ENCODE measurements around the gene SSR1. TPM values are rescaled to one million over a fixed set of nuclear protein-coding genes. Genes with fewer than 3 reads are reported as not detected.

The SSR1 gene
- total RNA-seq, 4 donors from 2014 or later = 12.7 to 68.9 (median 50.3) TPM

- TF ChIP-seq EP300 (IDR thresholded peaks at IDR 0.05; ENCODE audit: low read depth) = no peak
- no peak for TF ChIP-seq POLR2A (IDR thresholded peaks at IDR 0.05)
- no peak for TF ChIP-seq CTCF (IDR thresholded peaks at IDR 0.05)
- TF ChIP-seq POLR2AphosphoS5 (IDR thresholded peaks at IDR 0.05) = no peak
- intact Hi-C loops (cut with DNase I; ENCODE audit: low total_unique reads) = no loop called here
- no peak for DNase-seq
- 98% methylated on average over 7 of the region's 7 CpGs; no CpG with 5 or more reads in 1 of the 2 donors for WGBS, 2 donors (ENCODE audit: low coverage in 1 of 2)
- Histone ChIP-seq H3K36me3 (peaks cover 0 to 2% (median 0%) of the 10 kb centered on the region in 4 donors), H3K9me3 (no peaks in the 10 kb centered on the region), H3K4me3 (no peak overlapping the region), H3K27ac (no peak overlapping the region), H3K4me1 (peaks cover 9 to 27% (median 15%) of the 10 kb centered on the region in 4 donors), H3K27me3 (no peaks in the 10 kb centered on the region)
- in situ Hi-C loops (cut with MboI; ENCODE audit: low pct_ligation_motif_present in 1 of 4, low pct_unique_long_range_greater_than_20kb in 1 of 4, low sequenced_read_pairs in 3 of 4) = no loop called here
Observed at GRCh38 chr6:7314414-7314813, 1.4 kb upstream of the SSR1 start.

- Histone ChIP-seq H3K4me3 (peak overlapping the region in 3 of 4 donors; percentile 84 to 93 (median 87)), H3K9me3 (no peaks in the 10 kb centered on the region), H3K36me3 (peaks cover 0 to 9% (median 4%) of the 10 kb centered on the region in 4 donors), H3K27me3 (no peaks in the 10 kb centered on the region), H3K4me1 (peaks cover 9 to 29% (median 16%) of the 10 kb centered on the region in 4 donors), H3K27ac (peak overlapping the region; percentile 90 to 98 (median 94))
- DNase-seq = no peak
- in situ Hi-C loops (cut with MboI; ENCODE audit: low pct_ligation_motif_present in 1 of 4, low pct_unique_long_range_greater_than_20kb in 1 of 4, low sequenced_read_pairs in 3 of 4) = no loop called here
- WGBS, 2 donors (ENCODE audit: low coverage in 1 of 2) = 68 to 86% methylated on average over 8 to 15 of the region's 15 CpGs
- TF ChIP-seq POLR2AphosphoS5 (IDR thresholded peaks at IDR 0.05) = no peak
- no peak for TF ChIP-seq EP300 (IDR thresholded peaks at IDR 0.05; ENCODE audit: low read depth)
- no peak for TF ChIP-seq CTCF (IDR thresholded peaks at IDR 0.05)
- intact Hi-C loops (cut with DNase I; ENCODE audit: low total_unique reads) = loop anchor here (2.0 kb wide), 1 partner anchor 75 kb away; the partner anchor contains the start of genes CAGE1 and RIOK1
Observed at GRCh38 chr6:7313505-7314165, 636 bp upstream of the SSR1 start.

GRCh38 chr6:7311917-7312615 is 933 bp downstream of the SSR1 start:
- DNase-seq = no peak
- in situ Hi-C loops (cut with MboI; ENCODE audit: low pct_ligation_motif_present in 1 of 4, low pct_unique_long_range_greater_than_20kb in 1 of 4, low sequenced_read_pairs in 3 of 4) = no loop called here
- WGBS, 2 donors (ENCODE audit: low coverage in 1 of 2) = 2 to 9% methylated on average over 7 to 17 of the region's 17 CpGs
- Histone ChIP-seq H3K27ac (peak overlapping the region; percentile 90 to 98 (median 94)), H3K36me3 (peaks cover 0 to 25% (median 5%) of the 10 kb centered on the region in 4 donors), H3K4me3 (peak overlapping the region; percentile 84 to 93 (median 86)), H3K9me3 (no peaks in the 10 kb centered on the region), H3K4me1 (peaks cover 9 to 33% (median 18%) of the 10 kb centered on the region in 4 donors), H3K27me3 (no peaks in the 10 kb centered on the region)
- TF ChIP-seq CTCF (IDR thresholded peaks at IDR 0.05) (no peak), POLR2A (IDR thresholded peaks at IDR 0.05) (no peak), EP300 (IDR thresholded peaks at IDR 0.05; ENCODE audit: low read depth) (no peak)
- intact Hi-C loops (cut with DNase I; ENCODE audit: low total_unique reads) = loop anchor here (2.0 kb wide), 1 partner anchor 77 kb away; the partner anchor contains the start of genes CAGE1 and RIOK1

GRCh38 chr6:7311176-7311575 is 1.8 kb downstream of the SSR1 start:
- in situ Hi-C loops (cut with MboI; ENCODE audit: low pct_ligation_motif_present in 1 of 4, low pct_unique_long_range_greater_than_20kb in 1 of 4, low sequenced_read_pairs in 3 of 4) = no loop called here
- Histone ChIP-seq H3K4me3 (no peak overlapping the region), H3K27ac (no peak overlapping the region), H3K27me3 (no peaks in the 10 kb centered on the region), H3K9me3 (no peaks in the 10 kb centered on the region), H3K36me3 (peaks cover 0 to 28% (median 8%) of the 10 kb centered on the region in 4 donors), H3K4me1 (peaks cover 9 to 33% (median 18%) of the 10 kb centered on the region in 4 donors)
- DNase-seq = no peak
- intact Hi-C loops (cut with DNase I; ENCODE audit: low total_unique reads) = no loop called here
- TF ChIP-seq EP300 (IDR thresholded peaks at IDR 0.05; ENCODE audit: low read depth) = no peak
- no peak for TF ChIP-seq CTCF (IDR thresholded peaks at IDR 0.05)
- no peak for TF ChIP-seq POLR2A (IDR thresholded peaks at IDR 0.05)
- TF ChIP-seq POLR2AphosphoS5 (IDR thresholded peaks at IDR 0.05) = no peak
- WGBS, 2 donors (ENCODE audit: low coverage in 1 of 2) = 63 to 76% methylated on average over 1 of the region's 1 CpG

Measured in transverse colon (tissue), 4 donors.